Fibroblast of mammary gland (primary cell): ENCODE data around the gene NR4A1.
A peak's percentile ranks its signal among the peaks of the same experiment; 100 is the strongest.

Source experiments
- DNase-seq: peaks from one replicate; pipeline ENCODE4 v3.0.0-alpha.2; 2010; ENCODE audit warnings: low read depth
- H3K4me3 ChIP-seq: 2 replicates; pipeline ENCODE4 v1.5.1; 2011; ENCODE audit warnings: low read depth, mild to moderate bottlenecking, low read length, moderate library complexity; ENCODE audit not compliant: control insufficient read depth
- CTCF ChIP-seq: conservative IDR thresholded peaks from 2 replicates; pipeline ENCODE4 v1.5.1; 2011; ENCODE audit warnings: low read depth, low read length, inconsistent platforms; ENCODE audit not compliant: control insufficient read depth, insufficient read depth

NR4A1 gene

GRCh38 chr12:52041695-52042123 is 9.5 kb upstream of the NR4A1 start:
- no peak for DNase-seq
- no peak for TF ChIP-seq CTCF

GRCh38 chr12:52042706-52043385 is 8.4 kb upstream of the NR4A1 start:
- H3K4me3 ChIP-seq = no peak overlapping the region
- DNase-seq = no peak
- no peak for TF ChIP-seq CTCF

More at GRCh38 chr12:52041695-52042123, 9.5 kb upstream of the NR4A1 start:
- no peak overlapping the region for H3K4me3 ChIP-seq

DNA sequence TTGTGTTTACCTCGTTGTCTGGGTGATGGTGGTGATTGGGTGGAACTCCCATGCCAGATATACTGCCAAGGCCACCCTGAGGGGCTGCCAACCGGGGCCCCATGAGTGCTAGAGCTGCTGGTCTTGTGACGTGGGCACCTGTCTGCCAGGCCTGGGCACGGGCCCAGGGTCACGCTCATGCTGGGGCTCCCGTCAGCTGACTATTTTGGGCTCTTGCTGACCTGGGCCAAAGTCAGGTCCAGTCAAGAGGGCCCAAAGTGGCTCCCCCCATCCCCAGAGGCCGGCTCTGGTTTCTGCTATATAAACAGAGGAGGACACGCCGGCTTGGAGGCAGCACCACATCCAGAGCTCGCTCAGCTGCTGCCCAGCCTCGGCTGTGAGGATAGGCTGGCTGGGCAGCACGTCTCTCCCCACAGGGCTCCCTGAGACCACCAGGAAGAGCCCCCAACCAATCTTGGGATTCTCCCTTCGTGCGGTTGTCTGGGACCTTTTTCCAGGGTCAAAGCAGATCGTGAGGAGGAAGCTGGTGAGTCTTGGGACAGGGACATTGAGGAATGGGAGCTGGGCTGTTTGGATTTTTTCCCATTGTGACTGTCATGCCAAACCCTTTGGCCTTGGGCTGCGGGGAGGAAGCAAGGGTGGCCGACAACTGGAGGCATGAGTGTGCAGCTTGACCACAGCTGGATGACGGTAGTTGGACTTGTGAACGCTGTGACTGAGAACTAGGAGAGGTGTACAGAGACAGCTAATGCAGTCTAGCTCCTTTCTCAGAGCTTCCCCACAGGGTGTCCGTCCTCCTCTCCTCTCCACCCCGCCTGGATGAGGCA is 7.6 kb upstream of the NR4A1 start:
- TF ChIP-seq CTCF = no peak

GRCh38 chr12:52044292-52044983 is 6.8 kb upstream of the NR4A1 start:
- no peak overlapping the region for H3K4me3 ChIP-seq

More for the DNA sequence above, 7.6 kb upstream of the NR4A1 start:
- no peak overlapping the region for H3K4me3 ChIP-seq
- DNase-seq = peak; percentile 83

GRCh38 chr12:52045794-52046199 is 5.4 kb upstream of the NR4A1 start:
- TF ChIP-seq CTCF = no peak
- no peak overlapping the region for H3K4me3 ChIP-seq
- DNase-seq = no peak

More at GRCh38 chr12:52044292-52044983, 6.8 kb upstream of the NR4A1 start:
- peak; percentile 94 for DNase-seq
- TF ChIP-seq CTCF = no peak

DNA sequence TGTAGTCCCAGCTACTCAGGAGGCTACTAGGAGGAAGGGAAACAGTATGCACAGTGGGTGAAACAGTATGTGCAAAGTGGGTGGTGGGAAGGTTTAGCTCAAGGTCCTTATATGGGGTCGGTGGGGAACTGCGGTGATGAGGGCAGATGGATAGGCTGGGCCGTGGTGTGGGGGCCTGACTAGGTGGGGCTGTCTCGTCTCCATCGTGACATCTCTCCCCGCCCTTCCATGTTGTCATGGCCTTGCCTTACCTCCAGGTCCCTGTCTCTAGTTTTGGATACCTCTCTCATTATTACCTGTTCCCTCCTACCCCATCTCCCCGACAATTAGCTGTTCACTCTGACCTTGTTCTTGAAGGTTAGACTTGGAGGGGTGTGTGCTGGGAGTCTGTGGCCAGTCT is 4.4 kb upstream of the NR4A1 start:
- TF ChIP-seq CTCF = no peak
- no peak overlapping the region for H3K4me3 ChIP-seq
- no peak for DNase-seq
